ENCODE results near the gene PCBP3.

DNA sequence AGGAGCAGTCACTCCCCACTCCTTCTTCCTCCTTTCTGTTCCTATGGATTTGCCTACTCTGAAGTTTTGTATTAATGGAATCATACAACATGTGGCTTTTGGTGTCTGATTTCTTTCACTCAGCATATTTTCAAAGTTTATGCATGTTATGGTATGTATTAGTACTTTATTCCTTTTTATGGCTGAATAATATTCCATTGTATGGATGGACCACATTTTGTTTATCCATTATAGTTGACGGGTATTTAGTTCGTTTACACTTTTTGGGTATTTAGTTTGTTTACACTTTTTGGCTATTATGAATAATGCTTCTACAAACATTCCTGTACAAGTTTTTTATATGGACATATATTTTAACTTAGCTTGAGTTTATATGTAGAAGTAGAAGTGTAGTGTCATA lies 113.1 kb downstream of the PCBP3 start:
- TF ChIP-seq POLR2A (IDR thresholded peaks at IDR 0.05; ENCODE audit: extremely low read depth, insufficient read length): no peak
- TF ChIP-seq, protein P1, sequence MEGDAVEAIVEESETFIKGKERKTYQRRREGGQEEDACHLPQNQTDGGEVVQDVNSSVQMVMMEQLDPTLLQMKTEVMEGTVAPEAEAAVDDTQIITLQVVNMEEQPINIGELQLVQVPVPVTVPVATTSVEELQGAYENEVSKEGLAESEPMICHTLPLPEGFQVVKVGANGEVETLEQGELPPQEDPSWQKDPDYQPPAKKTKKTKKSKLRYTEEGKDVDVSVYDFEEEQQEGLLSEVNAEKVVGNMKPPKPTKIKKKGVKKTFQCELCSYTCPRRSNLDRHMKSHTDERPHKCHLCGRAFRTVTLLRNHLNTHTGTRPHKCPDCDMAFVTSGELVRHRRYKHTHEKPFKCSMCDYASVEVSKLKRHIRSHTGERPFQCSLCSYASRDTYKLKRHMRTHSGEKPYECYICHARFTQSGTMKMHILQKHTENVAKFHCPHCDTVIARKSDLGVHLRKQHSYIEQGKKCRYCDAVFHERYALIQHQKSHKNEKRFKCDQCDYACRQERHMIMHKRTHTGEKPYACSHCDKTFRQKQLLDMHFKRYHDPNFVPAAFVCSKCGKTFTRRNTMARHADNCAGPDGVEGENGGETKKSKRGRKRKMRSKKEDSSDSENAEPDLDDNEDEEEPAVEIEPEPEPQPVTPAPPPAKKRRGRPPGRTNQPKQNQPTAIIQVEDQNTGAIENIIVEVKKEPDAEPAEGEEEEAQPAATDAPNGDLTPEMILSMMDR (IDR thresholded peaks at IDR 0.05; ENCODE audit: low read depth, low read length): no peak
